ENCODE results near the gene IFNGR2. TPM values are rescaled to one million over a fixed set of nuclear protein-coding genes. Genes with fewer than 3 reads are reported as not detected.

IFNGR2 gene
- total RNA-seq, 1 donor from 2014 or later = 83.5 TPM

- Histone ChIP-seq H3K4me1 (peaks cover 16% of the 10 kb centered on the region), H3K36me3 (no peaks in the 10 kb centered on the region), H3K4me3 (no peak overlapping the region), H3K27me3 (ENCODE audit: low read depth) (no peaks in the 10 kb centered on the region), H3K9me3 (no peaks in the 10 kb centered on the region), H3K27ac (no peak overlapping the region)
- TF ChIP-seq CTCF (IDR thresholded peaks at IDR 0.05) = no peak
- DNase-seq (no peak), ATAC-seq (no peak)
- intact Hi-C loops (cut with DNase I) = no loop called here
Measured at GRCh38 chr21:33390479-33390878, 12.7 kb upstream of the IFNGR2 start.

GRCh38 chr21:33391656-33392055 is 11.6 kb upstream of the IFNGR2 start:
- Histone ChIP-seq H3K9me3 (no peaks in the 10 kb centered on the region), H3K4me1 (peaks cover 21% of the 10 kb centered on the region), H3K4me3 (no peak overlapping the region), H3K36me3 (no peaks in the 10 kb centered on the region), H3K27me3 (ENCODE audit: low read depth) (no peaks in the 10 kb centered on the region), H3K27ac (no peak overlapping the region)
- DNase-seq = no peak
- no peak for ATAC-seq
- intact Hi-C loops (cut with DNase I) = no loop called here
- no peak for TF ChIP-seq CTCF (IDR thresholded peaks at IDR 0.05)

- intact Hi-C loops (cut with DNase I) = no loop called here
- no peaks in the 10 kb centered on the region for H3K36me3 ChIP-seq
- no peak overlapping the region for H3K27ac ChIP-seq
- H3K4me3 ChIP-seq = no peak overlapping the region
- TF ChIP-seq CTCF (IDR thresholded peaks at IDR 0.05) = no peak
- no peaks in the 10 kb centered on the region for H3K9me3 ChIP-seq
- no peak for ATAC-seq
- DNase-seq = no peak
- H3K4me1 ChIP-seq = peaks cover 23% of the 10 kb centered on the region
- no peaks in the 10 kb centered on the region for H3K27me3 ChIP-seq (ENCODE audit: low read depth)
Measured at GRCh38 chr21:33392284-33392985, 10.8 kb upstream of the IFNGR2 start.

- no peak for ATAC-seq
- intact Hi-C loops (cut with DNase I) = no loop called here
- H3K9me3 ChIP-seq = no peaks in the 10 kb centered on the region
- H3K36me3 ChIP-seq = no peaks in the 10 kb centered on the region
- TF ChIP-seq CTCF (IDR thresholded peaks at IDR 0.05) = no peak
- no peak overlapping the region for H3K27ac ChIP-seq
- no peaks in the 10 kb centered on the region for H3K27me3 ChIP-seq (ENCODE audit: low read depth)
- H3K4me1 ChIP-seq = peaks cover 23% of the 10 kb centered on the region
- H3K4me3 ChIP-seq = no peak overlapping the region
- DNase-seq = no peak
Measured at GRCh38 chr21:33393348-33393747, 9.9 kb upstream of the IFNGR2 start.

- peaks cover 23% of the 10 kb centered on the region for H3K4me1 ChIP-seq
- peak overlapping the region; percentile 11 for H3K27ac ChIP-seq
- H3K4me3 ChIP-seq = peak overlapping the region; percentile 2
- TF ChIP-seq CTCF (IDR thresholded peaks at IDR 0.05) = no peak
- H3K27me3 ChIP-seq (ENCODE audit: low read depth) = no peaks in the 10 kb centered on the region
- H3K36me3 ChIP-seq = no peaks in the 10 kb centered on the region
- H3K9me3 ChIP-seq = no peaks in the 10 kb centered on the region
- DNase-seq (peak; percentile 65), ATAC-seq (peak; percentile 70 to 71)
- intact Hi-C loops (cut with DNase I) = no loop called here
Measured at GRCh38 chr21:33394260-33394659, 9.0 kb upstream of the IFNGR2 start.

Data from lower lobe of right lung (tissue), 2 donors.